Peyer's patch (tissue), 4 donors: ENCODE data around the gene BCAS1. TPM values are rescaled to one million over a fixed set of nuclear protein-coding genes. Genes with fewer than 3 reads are reported as not detected.

Experiments
- DNase-seq, 3 donors: peaks; one replicate each; pipeline ENCODE4 v3.0.0-alpha.2; 2017 to 2019
- H3K27ac ChIP-seq, 4 donors: fragments of 200-600 bp; sonication (generic); one replicate each; pipeline ENCODE4 v1.5.1; 2016 to 2019
- H3K27me3 ChIP-seq, 2 donors: fragments of 200-600 bp; sonication (generic); one replicate each; pipeline ENCODE4 v1.5.1; 2019
- H3K36me3 ChIP-seq, 3 donors: fragments of 200-600 bp; sonication (generic); one replicate each; pipeline ENCODE4 v1.5.1; 2016 to 2019
- H3K4me1 ChIP-seq, 4 donors: fragments of 200-600 bp; sonication (generic); one replicate each; pipeline ENCODE4 v1.5.1; 2016 to 2019
- H3K4me3 ChIP-seq, 4 donors: fragments of 200-600 bp; sonication (generic); 1 replicate in 3 of 4; 2 replicates in 1 of 4; pipeline ENCODE4 v1.5.1; 2016 to 2019; ENCODE audit warnings: mild to moderate bottlenecking in 1 of 4
- H3K9me3 ChIP-seq, 4 donors: fragments of 200-600 bp; sonication (generic); one replicate each; pipeline ENCODE4 v1.5.1; 2016 to 2019; ENCODE audit warnings: mild to moderate bottlenecking in 1 of 4
- POLR2A ChIP-seq, 2 donors: fragments of 450-650 bp; IDR thresholded peaks; one replicate each; pipeline ENCODE4 v1.5.1; 2017; ENCODE audit warnings: antibody characterized with exemption in 2 of 2, mild to moderate bottlenecking in 2 of 2, moderate library complexity in 2 of 2
- total RNA-seq, 4 donors: library from RNA; depleted of rRNA; stranded (reverse); fragments of >200 nt; gene quantifications; one replicate each; pipeline ENCODE4 v1.1.0, GENCODE V29; 2016
- TF ChIP-seq, protein P1 (sequence below), 6 experiments: fragments of 450-650 bp in 4 of 6; fragments of 200-600 bp in 2 of 6; sonication (generic) in 1 of 6; IDR thresholded peaks; one replicate each; pipeline ENCODE4 v1.5.1; 2017 to 2019; ENCODE audit warnings: antibody characterized with exemption in 6 of 6, mild to moderate bottlenecking in 3 of 6, moderate library complexity in 1 of 6

Gene BCAS1
- total RNA-seq, 4 donors from 2014 or later = 21.5 to 58.1 (median 43.2) TPM

DNA sequence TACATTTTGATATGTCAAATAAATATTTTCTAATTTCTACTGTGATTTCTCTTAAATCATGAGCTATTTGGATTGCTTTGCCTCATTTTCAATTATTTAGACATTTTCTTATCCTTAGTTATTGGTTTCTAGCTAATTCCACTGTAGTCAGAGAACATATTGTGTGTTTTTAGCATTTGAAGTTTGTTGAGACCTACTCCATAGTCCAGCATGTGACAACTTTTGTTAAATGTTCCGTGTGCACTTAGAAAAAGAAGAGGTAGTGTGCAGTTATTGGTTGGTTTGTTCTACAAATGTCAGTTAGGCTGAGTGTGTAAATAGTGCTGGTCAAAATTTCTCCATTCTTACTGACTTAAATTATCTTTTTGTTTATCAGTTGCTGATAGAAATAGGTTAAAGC is 138.8 kb downstream of the BCAS1 start:
- H3K27me3 ChIP-seq = no peaks in the 10 kb centered on the region
- no peak for DNase-seq
- no peaks in the 10 kb centered on the region for H3K9me3 ChIP-seq
- peak overlapping the region in 2 of 4 donors; percentile 77 for H3K27ac ChIP-seq
- H3K4me3 ChIP-seq = no peak overlapping the region
- H3K36me3 ChIP-seq = no peaks in the 10 kb centered on the region
- no peak for TF ChIP-seq POLR2A (IDR thresholded peaks at IDR 0.05)
- TF ChIP-seq, protein P1, sequence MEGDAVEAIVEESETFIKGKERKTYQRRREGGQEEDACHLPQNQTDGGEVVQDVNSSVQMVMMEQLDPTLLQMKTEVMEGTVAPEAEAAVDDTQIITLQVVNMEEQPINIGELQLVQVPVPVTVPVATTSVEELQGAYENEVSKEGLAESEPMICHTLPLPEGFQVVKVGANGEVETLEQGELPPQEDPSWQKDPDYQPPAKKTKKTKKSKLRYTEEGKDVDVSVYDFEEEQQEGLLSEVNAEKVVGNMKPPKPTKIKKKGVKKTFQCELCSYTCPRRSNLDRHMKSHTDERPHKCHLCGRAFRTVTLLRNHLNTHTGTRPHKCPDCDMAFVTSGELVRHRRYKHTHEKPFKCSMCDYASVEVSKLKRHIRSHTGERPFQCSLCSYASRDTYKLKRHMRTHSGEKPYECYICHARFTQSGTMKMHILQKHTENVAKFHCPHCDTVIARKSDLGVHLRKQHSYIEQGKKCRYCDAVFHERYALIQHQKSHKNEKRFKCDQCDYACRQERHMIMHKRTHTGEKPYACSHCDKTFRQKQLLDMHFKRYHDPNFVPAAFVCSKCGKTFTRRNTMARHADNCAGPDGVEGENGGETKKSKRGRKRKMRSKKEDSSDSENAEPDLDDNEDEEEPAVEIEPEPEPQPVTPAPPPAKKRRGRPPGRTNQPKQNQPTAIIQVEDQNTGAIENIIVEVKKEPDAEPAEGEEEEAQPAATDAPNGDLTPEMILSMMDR (IDR thresholded peaks at IDR 0.05) = no peak
- peaks cover 0 to 14% (median 7%) of the 10 kb centered on the region in 4 donors for H3K4me1 ChIP-seq

DNA sequence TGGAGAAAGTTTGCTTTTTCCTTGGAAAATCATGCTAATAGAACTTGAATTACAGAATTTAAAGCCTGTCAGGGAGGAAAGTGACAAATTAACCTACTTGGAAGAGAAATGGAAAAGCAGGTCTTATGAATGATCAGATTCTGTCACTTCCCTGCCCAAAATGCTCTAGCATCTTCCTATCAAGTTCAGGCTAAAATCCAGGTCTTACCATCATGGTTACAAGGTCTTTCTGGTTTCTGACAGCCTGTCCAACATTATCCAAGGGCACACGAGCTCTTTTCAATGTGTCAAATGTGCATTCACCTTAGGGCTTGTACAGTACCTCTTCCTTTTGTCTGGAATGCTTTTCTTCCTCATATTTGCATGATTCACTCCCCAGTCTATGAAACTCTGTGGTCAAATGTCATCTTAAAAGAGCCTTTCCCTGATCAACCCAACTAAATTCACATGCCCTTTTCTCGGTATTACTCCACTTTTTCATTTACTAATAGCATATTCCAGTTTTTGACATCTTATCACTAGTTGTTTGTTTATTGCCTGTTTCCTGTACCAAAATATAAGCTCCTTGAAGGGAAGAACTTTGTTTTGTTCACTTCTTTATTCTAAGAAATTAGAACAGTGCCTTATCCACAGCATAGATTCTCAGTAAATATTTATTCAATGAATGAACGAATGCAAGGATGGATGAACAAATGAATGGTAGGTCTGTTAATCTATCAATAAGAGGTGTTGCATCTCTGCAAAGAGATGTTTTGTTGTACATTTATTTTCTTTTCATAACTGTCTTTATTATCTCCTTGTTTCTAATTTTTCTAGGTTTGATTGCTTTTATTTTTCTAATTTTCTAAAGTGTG is 139.5 kb downstream of the BCAS1 start:
- Histone ChIP-seq H3K27me3 (no peaks in the 10 kb centered on the region), H3K9me3 (no peaks in the 10 kb centered on the region), H3K27ac (peak overlapping the region in 3 of 4 donors; percentile 34 to 77 (median 77)), H3K4me3 (no peak overlapping the region), H3K4me1 (peaks cover 2 to 14% (median 7%) of the 10 kb centered on the region in 4 donors), H3K36me3 (no peaks in the 10 kb centered on the region)
- TF ChIP-seq, protein P1 (IDR thresholded peaks at IDR 0.05) = no peak
- no peak for TF ChIP-seq POLR2A (IDR thresholded peaks at IDR 0.05)
- DNase-seq = no peak

DNA sequence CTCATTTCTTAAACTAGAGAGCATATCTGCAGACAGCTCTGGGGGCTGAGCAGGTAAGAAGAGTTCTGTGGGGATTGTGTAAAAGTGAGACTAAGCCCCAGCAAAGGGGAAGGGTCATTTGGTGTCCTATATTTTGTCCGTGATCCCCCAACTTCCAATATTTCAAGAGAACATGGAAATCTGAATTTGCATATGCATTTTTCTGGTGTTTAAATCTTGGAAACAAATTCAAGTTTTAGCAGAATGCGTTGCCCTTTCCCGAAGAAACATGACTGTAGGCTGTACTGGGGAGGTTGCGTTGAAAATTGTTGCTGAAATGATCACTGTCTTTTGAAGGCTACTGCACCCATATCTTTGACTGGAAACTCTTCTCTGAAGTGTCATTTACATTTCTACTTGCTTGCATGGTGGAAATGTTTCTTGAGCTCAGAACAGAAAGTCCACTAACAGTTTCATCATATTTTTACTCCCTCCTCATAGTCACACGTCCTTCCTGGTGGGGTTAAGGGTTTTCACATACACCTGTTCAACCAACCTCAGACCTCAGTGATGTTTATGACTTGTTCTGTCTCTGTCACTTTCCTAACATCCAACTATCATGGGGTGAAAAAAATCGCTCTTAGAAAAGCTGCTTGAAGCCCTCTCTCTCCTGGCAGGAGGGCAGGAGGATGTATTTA is 140.3 kb downstream of the BCAS1 start:
- peaks cover 2 to 11% (median 5%) of the 10 kb centered on the region in 4 donors for H3K4me1 ChIP-seq
- H3K4me3 ChIP-seq = no peak overlapping the region
- H3K27me3 ChIP-seq = no peaks in the 10 kb centered on the region
- H3K27ac ChIP-seq = peak overlapping the region in 3 of 4 donors; percentile 34 to 77 (median 77)
- no peak for DNase-seq
- H3K36me3 ChIP-seq = no peaks in the 10 kb centered on the region
- no peak for TF ChIP-seq POLR2A (IDR thresholded peaks at IDR 0.05)
- TF ChIP-seq, protein P1 (IDR thresholded peaks at IDR 0.05) = no peak
- H3K9me3 ChIP-seq = no peaks in the 10 kb centered on the region

DNA sequence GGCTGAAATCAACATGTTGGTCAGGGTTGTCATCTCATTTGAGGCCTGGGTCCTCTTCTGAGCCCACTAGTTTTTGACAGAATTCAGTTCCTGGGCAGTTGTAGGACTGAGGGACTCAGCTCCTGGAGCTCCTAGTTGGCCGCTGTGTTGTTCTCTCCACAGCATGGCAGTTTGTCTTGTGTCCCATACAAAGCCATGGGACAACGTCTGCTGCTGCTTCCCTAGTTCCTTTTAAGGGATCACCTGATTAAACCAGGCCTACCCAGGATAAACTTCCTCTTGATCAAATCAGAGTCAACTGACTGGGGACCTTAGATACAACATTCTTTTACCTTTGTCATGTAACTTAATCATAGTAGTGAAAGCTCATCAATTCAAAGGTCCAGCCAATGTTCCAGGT is 141.0 kb downstream of the BCAS1 start:
- H3K27ac ChIP-seq = peak overlapping the region in 3 of 4 donors; percentile 33 to 77 (median 50)
- H3K36me3 ChIP-seq = no peaks in the 10 kb centered on the region
- no peaks in the 10 kb centered on the region for H3K9me3 ChIP-seq
- no peaks in the 10 kb centered on the region for H3K27me3 ChIP-seq
- TF ChIP-seq, protein P1 (IDR thresholded peaks at IDR 0.05) = no peak
- TF ChIP-seq POLR2A (IDR thresholded peaks at IDR 0.05) = no peak
- no peak overlapping the region for H3K4me3 ChIP-seq
- DNase-seq = peak in 2 of 3 donors; percentile 11 to 37
- H3K4me1 ChIP-seq = peaks cover 0 to 6% (median 3%) of the 10 kb centered on the region in 4 donors

DNA sequence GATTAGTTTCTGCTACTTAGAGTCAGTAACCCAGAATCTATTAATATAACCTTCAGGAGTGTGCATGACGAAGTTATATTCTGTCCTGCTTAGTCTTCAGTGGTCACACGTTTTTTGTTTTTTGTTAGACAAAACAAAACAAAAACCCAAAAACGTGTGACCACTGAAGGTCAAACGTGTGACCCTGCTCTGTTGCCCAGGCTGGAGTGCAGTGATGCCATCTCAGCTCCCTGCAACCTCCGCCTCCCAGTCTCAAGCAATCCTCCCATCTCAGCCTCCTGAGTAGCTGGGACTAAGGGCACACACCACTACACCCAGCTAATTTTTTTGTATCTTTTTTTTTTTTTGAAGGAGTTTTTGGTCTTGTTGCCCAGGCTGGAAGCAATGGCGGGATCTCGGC is 142.4 kb downstream of the BCAS1 start:
- TF ChIP-seq, protein P1 (IDR thresholded peaks at IDR 0.05) = no peak
- TF ChIP-seq POLR2A (IDR thresholded peaks at IDR 0.05) = no peak
- Histone ChIP-seq H3K27me3 (no peaks in the 10 kb centered on the region), H3K4me1 (peaks cover 0 to 2% (median 0%) of the 10 kb centered on the region in 4 donors), H3K9me3 (no peaks in the 10 kb centered on the region), H3K4me3 (no peak overlapping the region), H3K36me3 (no peaks in the 10 kb centered on the region), H3K27ac (peak overlapping the region in 2 of 4 donors; percentile 8 to 77)
- DNase-seq = peak in 2 of 3 donors; percentile 14 to 17
